CD4-positive, alpha-beta memory T cell (primary cell): ENCODE results near the gene TRIM49D1. TPM values are rescaled to one million over a fixed set of nuclear protein-coding genes. Genes with fewer than 3 reads are reported as not detected.
"Not testable (repeated sequence)": the region's sequence is repeated elsewhere in the genome, so short reads cannot be mapped to it uniquely, and the experiment has no call there.

Experiments
- CTCF ChIA-PET: fragments of 350-600 bp; sonication (Branson Sonifier 250); formaldehyde crosslinking; loops from one replicate; lab custom pipeline; 2021; ENCODE audit warnings: inconsistent platforms; ENCODE audit not compliant: partially characterized antibody; lab: Charles Lee
- POLR2A ChIA-PET: fragments of 350-600 bp; sonication (Branson Sonifier 250); formaldehyde crosslinking; loops from one replicate; lab custom pipeline; 2021; ENCODE audit not compliant: partially characterized antibody; lab: Charles Lee
- DNase-seq, 5 donors: peaks; one replicate each; pipeline versions ENCODE4 v3.0.0 to v3.0.0-alpha.2; 2020 to 2022; ENCODE audit warnings: mixed read lengths in 1 of 5
- H3K27ac ChIP-seq: one replicate; pipeline ENCODE4 v1.7.0; 2013; ENCODE audit warnings: low read depth, low read length
- H3K27me3 ChIP-seq: 2 replicates; pipeline ENCODE4 v1.7.0; 2013; ENCODE audit warnings: mild to moderate bottlenecking, low read length, moderate library complexity; ENCODE audit not compliant: insufficient read depth
- H3K36me3 ChIP-seq: 2 replicates; pipeline ENCODE4 v1.7.0; 2013; ENCODE audit warnings: mild to moderate bottlenecking, low read length, moderate library complexity; ENCODE audit not compliant: insufficient read depth
- H3K4me1 ChIP-seq: 2 replicates; pipeline ENCODE4 v1.7.0; 2013; ENCODE audit warnings: mild to moderate bottlenecking, low read length, moderate library complexity; ENCODE audit not compliant: insufficient read depth
- H3K4me3 ChIP-seq, 2 donors: one replicate each; pipeline ENCODE4 v1.7.0; 2013; ENCODE audit warnings: low read length in 2 of 2, mild to moderate bottlenecking in 1 of 2
- H3K9me3 ChIP-seq, 2 donors: one replicate each; pipeline ENCODE4 v1.7.0; 2013; ENCODE audit warnings: low read length in 2 of 2, control low read depth in 1 of 2; ENCODE audit not compliant: control insufficient read depth in 1 of 2
- H3K27ac Mint-ChIP-seq, 7 donors: one replicate each; pipeline ENCODE4 v1.8.0; 2020 to 2021; ENCODE audit warnings: mixed read lengths in 7 of 7, mild to moderate bottlenecking in 6 of 7, inconsistent platforms in 3 of 7, moderate library complexity in 3 of 7
- H3K27me3 Mint-ChIP-seq, 2 donors: one replicate each; pipeline ENCODE4 v1.8.0; 2020 to 2021; ENCODE audit warnings: mixed read lengths in 2 of 2
- H3K36me3 Mint-ChIP-seq, 2 donors: one replicate each; pipeline ENCODE4 v1.8.0; 2020 to 2021; ENCODE audit warnings: mixed read lengths in 2 of 2, inconsistent platforms in 1 of 2, mild to moderate bottlenecking in 1 of 2
- H3K4me1 Mint-ChIP-seq, 4 donors: one replicate each; pipeline ENCODE4 v1.8.0; 2020 to 2021; ENCODE audit warnings: mixed read lengths in 4 of 4, mild to moderate bottlenecking in 1 of 4
- H3K4me3 Mint-ChIP-seq, 8 donors: one replicate each; pipeline ENCODE4 v1.8.0; 2020 to 2021; ENCODE audit warnings: mixed read lengths in 8 of 8, mild to moderate bottlenecking in 7 of 8, moderate library complexity in 6 of 8, inconsistent platforms in 3 of 8
- H3K9me3 Mint-ChIP-seq, 8 donors: one replicate each; pipeline ENCODE4 v1.8.0; 2020 to 2021; ENCODE audit warnings: mixed read lengths in 8 of 8, mild to moderate bottlenecking in 5 of 8, inconsistent platforms in 3 of 8, moderate library complexity in 1 of 8
- intact Hi-C: fragments of 100-400 bp; cut with micrococcal nuclease; formaldehyde crosslinking; loops from one replicate; pipeline ENCODE4 v1.15.1; 2023
- polyA plus RNA-seq, 2 donors: library from polyadenylated mRNA; unstranded; fragments of 300-500 nt; fragmentation: Illumina TruSeq; gene quantifications; one replicate each; pipeline ENCODE4 v1.2.3, GENCODE V29; 2021
- total RNA-seq, 2 experiments: library from RNA; stranded (reverse); gene quantifications; one replicate each; pipeline ENCODE4 v1.2.3, GENCODE V29; 2021

TRIM49D1 gene
- total and polyA plus RNA-seq, 4 experiments from 2014 or later, result not detected

- H3K27ac ChIP-seq, CTCF ChIA-PET, H3K27me3 Mint-ChIP-seq, H3K4me3 Mint-ChIP-seq, intact Hi-C loops, DNase-seq, H3K9me3 ChIP-seq, H3K9me3 Mint-ChIP-seq, H3K36me3 Mint-ChIP-seq, H3K36me3 ChIP-seq, H3K27ac Mint-ChIP-seq, H3K27me3 ChIP-seq, H3K4me1 ChIP-seq, H3K4me1 Mint-ChIP-seq, H3K4me3 ChIP-seq, POLR2A ChIA-PET: not testable (repeated sequence)
These were observed 56.8 kb downstream of the TRIM49D1 start for GRCh38 chr11:89865223-89865622.

GRCh38 chr11:89863906-89864704 lies 57.9 kb downstream of the TRIM49D1 start:
- H3K4me1 Mint-ChIP-seq, H3K4me3 Mint-ChIP-seq, H3K27ac Mint-ChIP-seq, H3K4me3 ChIP-seq, H3K27me3 ChIP-seq, H3K27ac ChIP-seq, H3K27me3 Mint-ChIP-seq, POLR2A ChIA-PET, H3K36me3 Mint-ChIP-seq, H3K4me1 ChIP-seq, H3K9me3 ChIP-seq, H3K36me3 ChIP-seq, intact Hi-C loops, H3K9me3 Mint-ChIP-seq, CTCF ChIA-PET: not testable (repeated sequence)
- peak in 1 of 5 donors; percentile 24 for DNase-seq

Other genes starting within 250 kb of the TRIM49D1 start
- not detected for gene TRIM77, start 211.9 kb downstream of the TRIM49D1 start, total RNA-seq
- not detected for gene TRIM77, start 211.9 kb downstream of the TRIM49D1 start, polyA plus RNA-seq
- not detected for gene TRIM49, start 113.7 kb downstream of the TRIM49D1 start, total RNA-seq
- gene TRIM49, start 113.7 kb downstream of the TRIM49D1 start, polyA plus RNA-seq, result not detected
- gene TRIM64B, start 43.8 kb downstream of the TRIM49D1 start, total RNA-seq, result not detected
- not detected for gene TRIM64B, start 43.8 kb downstream of the TRIM49D1 start, polyA plus RNA-seq
- not detected for gene TRIM49D2, start 1.8 kb upstream of the TRIM49D1 start, total RNA-seq
- not detected for gene TRIM49D2, start 1.8 kb upstream of the TRIM49D1 start, polyA plus RNA-seq
- not detected for gene TRIM64, start 43.8 kb upstream of the TRIM49D1 start, total RNA-seq
- gene TRIM64, start 43.8 kb upstream of the TRIM49D1 start, polyA plus RNA-seq, result not detected
- not detected for gene TRIM49C, start 108.9 kb upstream of the TRIM49D1 start, total RNA-seq
- not detected for gene TRIM49C, start 108.9 kb upstream of the TRIM49D1 start, polyA plus RNA-seq
- gene UBTFL1, start 163.7 kb upstream of the TRIM49D1 start, total RNA-seq, result not detected
- gene UBTFL1, start 163.7 kb upstream of the TRIM49D1 start, polyA plus RNA-seq, result not detected
- not detected for gene NAALAD2, start 212.4 kb upstream of the TRIM49D1 start, total RNA-seq
- gene NAALAD2, start 212.4 kb upstream of the TRIM49D1 start, polyA plus RNA-seq, result under 1 TPM in 1 of 2 donors, not detected in 1; 0.08 TPM